PFSK-1 (cell line): Measurements from ENCODE around the gene LBX1.

ENCODE experiments used
- POLR2AphosphoS5 ChIP-seq: IDR thresholded peaks from 2 replicates; pipeline ENCODE4 v1.6.1; 2012; ENCODE audit warnings: low read depth, mild to moderate bottlenecking, control low read depth, low read length, moderate library complexity
- TAF1 ChIP-seq: IDR thresholded peaks from 2 replicates; pipeline ENCODE4 v1.6.1; 2012; ENCODE audit warnings: low read length, control low read depth, borderline replicate concordance; ENCODE audit not compliant: insufficient read depth

DNA sequence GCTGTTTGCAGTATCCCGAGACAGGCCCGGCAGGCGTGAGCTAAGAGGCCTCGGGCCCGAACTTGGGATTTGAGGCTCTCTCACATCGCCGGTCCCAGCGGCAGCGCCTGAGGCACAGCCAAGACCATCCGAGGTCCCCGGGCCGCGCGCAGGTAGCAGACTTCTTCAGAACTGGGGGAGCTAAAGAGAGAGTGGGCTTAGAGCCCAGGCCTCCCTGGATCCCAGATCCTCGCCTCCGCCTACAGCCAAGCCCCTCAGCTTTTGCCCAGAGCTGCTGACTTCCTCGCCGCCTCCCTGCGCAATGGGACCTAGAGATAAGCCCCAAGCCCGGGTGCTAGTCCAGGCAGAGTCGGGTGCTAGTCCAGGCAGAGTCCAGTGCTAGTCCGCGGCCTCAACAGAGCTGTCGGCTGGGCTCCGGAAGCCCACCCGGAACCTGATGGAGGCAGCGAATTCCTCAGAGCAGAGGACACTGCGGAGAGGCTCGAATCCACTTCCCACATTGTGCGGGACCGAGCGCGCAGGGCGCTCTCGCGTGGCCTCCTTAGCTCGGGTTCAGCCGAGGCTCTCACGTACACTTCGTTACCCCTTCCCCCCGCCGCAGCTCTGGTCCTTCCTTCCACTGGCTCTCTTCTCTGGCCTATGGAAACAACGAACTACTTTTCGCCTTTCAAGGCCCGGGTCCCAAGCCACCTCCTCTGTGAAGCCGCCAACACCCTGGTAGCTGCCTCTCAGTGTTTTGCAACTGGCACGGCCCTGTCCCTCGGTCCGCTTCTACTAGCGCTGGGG lies 5.8 kb downstream of the LBX1 start:
- TF ChIP-seq TAF1 (no peak), POLR2AphosphoS5 (no peak)
